Measurements from ENCODE around the gene MARK3.
"Not testable (repeated sequence)": the region's sequence is repeated elsewhere in the genome, so short reads cannot be mapped to it uniquely, and the experiment has no call there.

The MARK3 gene

DNA sequence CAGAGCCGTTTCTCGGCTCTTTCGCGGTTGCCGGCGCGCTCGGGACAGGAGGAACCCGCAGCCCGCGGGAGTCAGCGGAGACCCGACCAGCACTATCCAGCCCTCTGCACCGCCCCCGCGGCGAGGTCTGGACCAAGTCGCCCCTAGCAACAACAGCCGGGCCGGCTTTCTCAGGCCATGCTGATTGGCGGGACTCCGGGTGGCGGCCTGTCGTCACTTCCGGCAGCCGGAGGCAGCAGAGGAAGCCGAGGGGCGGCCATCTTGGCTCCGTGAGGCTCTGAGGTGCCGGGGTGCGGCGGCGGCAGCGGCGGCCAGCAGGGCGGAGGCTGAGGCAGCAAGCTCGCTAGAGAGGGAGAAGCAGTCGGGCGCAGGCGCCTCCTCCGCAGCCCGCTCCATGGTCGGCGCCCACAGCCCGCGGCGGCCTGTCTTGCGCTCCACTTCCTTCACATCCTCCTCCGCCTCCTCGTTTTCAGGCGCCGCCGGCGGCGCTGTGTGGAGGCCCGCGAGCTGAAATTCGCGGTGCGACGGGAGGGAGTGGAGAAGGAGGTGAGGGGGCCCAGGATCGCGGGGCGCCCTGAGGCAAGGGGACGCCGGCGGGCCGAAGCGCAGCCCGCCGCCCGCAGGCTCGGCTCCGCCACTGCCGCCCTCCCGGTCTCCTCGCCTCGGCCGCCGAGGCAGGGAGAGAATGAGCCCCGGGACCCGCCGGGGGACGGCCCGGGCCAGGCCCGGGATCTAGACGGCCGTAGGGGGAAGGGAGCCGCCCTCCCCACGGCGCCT lies at the start of gene MARK3:
Gene MARK3 (plus strand): TSS at position 264 of the 777 bp plus-strand sequence. CDS start 615 bp downstream, outside the sequence.
- peak; percentile 95 to 96 for DNase-seq (ENCODE audit: low read depth in 2 of 2)

DNA sequence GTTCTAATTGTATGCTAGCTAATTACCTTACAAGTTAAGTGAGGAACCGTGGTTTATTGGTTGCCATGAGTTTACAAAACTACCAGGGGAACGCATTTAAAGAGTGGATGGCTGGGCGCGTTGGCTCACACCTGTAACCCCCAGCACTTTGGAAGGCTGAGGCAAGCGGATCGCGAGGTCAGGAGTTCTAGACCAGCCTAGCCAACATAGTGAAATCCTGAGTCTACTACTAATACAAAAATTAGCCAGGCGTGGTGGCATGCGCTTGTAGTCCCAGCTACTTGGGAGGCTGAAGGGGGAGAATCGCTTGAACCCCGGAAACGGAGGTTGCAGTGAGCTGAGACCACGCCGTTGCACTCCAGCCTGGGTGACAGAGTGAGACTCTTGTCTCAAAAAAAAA lies 49.0 kb upstream of the MARK3 start:
- DNase-seq (ENCODE audit: low read depth in 2 of 2): no peak

DNA sequence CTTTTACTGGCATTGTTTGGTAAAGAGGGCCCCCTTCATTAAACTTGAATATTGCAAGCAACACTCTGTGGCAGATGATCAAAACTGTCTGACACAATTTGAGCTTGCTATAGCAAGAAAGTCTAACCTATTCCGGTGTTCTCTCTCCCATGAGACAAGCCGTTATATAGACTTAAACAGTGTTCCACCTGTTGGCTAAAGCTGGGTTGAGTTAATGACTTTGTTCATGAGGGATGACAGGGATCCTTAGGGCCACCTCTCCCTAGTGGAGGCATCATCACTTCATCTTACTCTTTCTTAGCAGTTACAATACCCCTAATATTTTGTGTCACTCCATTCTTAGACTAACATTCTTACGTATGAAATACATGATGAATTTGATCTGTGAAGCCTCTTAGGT lies 47.4 kb upstream of the MARK3 start:
- DNase-seq (ENCODE audit: low read depth in 2 of 2): no peak

DNA sequence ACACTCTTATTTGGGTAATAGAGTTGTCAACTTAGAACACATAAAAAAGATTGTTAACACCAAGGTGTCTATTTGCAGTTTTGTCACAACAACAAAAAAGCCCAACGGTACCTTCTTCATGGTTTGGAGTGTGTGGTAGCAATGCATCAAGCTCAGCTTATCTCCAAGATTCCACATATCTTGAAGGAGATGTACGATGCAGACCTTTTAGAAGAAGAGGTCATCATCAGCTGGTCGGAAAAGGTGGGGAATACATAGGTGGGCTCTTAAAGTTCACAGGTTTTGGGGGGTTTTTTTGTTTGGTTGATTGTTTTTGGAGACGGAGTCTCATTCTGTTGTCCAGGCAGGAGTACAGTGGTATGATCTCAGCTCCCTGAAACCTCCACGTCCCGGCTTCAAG lies 45.7 kb upstream of the MARK3 start:
- DNase-seq (ENCODE audit: low read depth in 2 of 2): no peak

DNA sequence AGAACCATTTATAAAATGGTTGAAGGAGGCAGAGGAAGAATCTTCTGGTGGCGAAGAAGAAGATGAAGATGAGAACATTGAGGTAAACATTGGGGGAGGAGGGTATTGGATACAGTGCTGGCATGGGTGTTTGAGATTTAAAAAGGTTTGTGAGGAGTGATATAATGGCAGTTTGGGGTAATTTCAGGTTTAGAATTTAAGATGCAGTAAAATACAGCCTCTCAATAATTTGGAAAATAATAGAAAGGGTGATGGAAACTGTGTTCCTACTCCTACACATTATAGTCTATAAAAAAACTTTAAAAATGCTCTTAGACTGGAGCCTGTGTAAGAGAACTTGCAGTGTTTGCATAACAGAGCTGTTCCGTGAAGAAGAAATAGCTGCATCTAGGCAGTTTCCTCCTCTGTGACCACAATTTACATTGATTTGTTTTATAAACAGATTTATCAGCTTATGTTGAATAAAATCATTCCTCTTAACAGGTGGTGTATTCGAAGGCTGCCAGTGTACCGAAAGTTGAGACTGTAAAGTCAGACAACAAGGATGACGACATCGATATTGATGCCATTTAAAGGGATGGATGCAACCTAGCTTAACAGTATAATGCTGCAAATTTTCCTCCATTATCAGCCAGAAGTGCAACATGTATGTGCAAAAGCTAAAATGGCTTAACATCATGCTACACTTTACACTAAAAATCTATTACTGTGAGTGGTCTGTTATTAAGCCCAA lies 44.6 kb upstream of the MARK3 start:
- DNase-seq (ENCODE audit: low read depth in 2 of 2): no peak

DNA sequence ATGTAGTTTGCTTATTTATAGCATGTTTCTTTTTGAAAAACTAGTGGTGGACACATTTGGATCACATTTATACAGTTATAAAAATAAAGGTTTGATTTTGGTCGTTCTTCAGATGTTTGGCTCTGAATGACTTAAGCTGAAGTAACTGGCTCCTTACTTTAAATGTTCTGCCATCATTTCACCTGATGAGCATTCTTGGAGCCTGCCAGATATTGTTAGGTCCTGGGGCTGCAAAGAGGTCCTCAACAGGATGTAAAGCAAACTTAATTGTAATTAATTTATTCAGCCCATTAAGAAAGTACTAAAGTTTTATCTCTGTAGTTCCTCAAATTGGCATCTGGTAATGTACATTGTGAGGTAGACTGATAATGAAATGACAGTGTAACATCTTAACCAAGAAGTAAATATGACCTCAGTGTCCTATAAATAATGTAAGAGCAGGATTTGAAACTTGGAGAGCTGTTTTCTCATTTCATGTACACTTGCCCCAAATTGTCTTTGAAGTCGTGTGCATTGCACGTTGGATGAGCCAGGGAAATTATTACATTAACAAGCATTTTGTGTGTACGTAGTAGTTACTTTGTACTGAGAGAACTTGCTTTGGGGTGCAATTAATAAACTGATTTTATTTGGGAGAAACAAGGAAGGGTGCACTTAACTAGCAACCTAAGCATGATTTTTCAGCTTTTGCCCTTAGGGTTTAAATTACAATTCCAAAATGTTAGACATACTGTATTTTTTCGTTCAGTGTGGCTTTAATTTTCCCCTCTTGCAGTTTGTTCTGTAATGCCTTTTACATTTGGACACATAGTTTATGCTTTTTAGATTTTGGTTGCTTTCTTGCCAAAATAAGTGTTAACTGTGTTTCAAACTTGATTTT lies 43.7 kb upstream of the MARK3 start:
- DNase-seq (ENCODE audit: low read depth in 2 of 2): no peak

DNA sequence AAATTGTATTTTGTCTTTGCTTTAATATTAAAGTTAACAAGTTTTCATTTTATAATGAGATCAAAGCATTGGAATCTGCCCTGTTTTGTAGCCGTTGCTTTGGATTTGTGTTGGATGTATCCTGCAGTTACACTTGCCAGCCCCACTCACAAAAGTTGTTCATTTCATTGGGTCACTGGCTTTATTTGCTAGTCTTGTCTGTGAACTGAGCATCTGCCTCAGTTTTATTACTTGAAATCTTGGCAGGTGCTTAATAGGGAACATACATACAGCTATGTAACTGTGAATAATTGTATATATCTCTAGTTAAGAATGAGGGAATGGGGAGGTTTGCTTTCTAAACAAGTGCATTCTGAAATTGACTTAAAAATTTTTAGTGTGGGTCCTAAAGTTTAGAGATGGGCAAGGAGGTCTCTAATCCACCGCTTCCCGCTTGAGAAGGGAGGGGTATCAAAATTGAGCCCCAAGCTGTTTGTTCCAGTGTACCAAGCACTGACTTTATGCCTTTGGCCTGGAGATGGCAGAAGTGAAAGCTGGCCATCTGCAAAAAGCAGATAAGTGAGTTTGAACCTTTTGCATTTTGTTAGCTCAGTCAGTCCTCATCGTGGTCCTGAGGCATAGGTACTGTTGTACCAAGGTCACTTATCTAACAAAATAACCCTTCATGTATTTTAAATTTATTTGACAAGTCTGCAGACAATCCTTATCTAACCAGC lies 41.9 kb upstream of the MARK3 start:
- no peak for DNase-seq (ENCODE audit: low read depth in 2 of 2)

DNA sequence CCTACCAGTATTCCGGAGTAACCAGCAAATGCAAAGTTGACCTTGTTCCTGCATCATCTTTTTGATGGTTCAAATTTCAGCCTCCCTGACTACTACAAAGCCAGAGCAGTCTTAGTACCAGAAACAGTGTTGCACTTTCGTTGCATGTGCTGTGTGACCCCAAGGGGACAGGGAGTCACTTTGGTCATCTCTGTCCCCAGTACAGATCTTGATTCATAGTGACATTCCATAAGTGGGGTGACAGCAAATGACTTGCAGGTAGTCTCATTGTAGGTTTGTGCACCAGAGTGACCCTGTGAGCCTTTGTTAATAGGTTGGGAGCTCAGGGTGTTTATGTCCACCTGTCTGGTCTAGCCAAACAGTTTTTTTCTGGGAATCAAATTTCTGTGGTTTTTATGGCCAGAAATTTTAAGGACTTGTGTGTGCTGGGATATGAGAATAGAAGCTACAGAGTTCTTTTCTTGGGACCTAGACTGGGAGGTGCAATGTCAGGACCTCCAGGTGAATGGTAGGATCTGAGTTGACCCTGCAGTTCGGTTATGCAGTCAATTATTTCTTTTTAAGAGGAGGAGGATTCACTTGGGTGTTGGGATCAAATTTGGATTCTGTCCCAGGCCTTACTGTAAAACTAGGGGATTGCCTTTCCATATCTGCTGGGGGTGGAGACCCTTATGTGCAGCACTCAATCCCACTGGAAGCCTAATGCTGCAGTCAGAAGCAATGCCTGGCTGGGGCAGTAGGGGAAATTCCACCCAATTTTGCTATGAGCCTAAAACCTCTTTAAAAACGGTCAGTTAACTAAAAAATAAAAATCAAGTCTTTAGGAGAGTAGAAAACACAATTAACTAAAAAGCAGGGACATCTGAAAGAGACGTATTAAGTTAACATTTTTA lies 41.1 kb upstream of the MARK3 start:
- DNase-seq (ENCODE audit: low read depth in 2 of 2): no peak

DNA sequence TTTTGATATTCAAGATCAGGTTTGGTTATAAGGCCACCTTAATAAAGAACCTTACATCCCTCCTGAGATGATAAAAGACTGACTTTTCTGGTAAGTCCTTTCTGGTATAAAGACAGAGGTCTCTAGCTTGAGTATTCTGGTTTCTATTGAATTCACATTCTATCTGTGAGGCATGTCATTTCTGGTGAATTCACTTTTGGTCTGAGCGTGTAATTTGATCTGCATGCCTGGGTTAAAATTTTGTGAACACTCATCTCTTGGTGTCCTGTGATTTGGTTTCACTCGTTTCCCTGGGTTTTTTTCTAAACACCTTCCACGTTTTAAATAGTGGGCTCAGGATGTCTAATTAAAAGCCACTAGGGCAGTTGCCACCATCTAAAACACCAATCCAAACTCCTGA lies 38.9 kb upstream of the MARK3 start:
- DNase-seq (ENCODE audit: low read depth in 2 of 2): no peak

DNA sequence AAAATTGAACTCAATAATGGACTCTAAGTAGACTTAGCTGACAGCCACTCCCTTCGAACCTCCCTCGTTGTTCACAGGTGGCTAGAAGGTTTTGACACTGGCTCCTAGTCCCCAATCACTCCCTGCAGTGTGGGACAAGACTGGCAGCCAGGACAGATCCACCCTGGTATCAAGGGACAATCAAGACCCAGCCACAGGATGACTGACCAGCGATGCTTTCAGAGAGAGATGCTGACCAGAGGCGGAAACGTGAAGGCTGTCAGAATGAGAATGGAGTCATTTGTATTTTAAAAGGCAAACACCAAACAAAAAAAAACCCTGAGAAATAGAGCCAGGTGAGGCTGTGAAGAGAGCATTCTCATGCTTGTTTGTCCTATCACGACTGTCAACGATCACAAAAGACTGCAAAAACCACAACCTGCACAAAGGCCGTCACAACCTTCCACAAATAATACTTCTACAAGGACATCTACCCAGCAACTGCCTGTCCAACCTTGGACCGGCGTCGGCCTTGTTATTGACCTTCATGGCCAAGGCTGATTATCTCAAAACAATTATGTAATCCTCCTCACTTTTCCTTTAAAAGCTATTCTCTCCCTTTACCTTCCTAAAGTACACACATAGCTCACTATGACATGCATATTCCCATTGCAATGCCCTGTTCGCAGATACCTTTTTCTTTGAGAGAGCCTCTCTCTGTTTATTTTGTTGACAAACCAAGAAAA lies 38.0 kb upstream of the MARK3 start:
- DNase-seq (ENCODE audit: low read depth in 2 of 2): no peak

DNA sequence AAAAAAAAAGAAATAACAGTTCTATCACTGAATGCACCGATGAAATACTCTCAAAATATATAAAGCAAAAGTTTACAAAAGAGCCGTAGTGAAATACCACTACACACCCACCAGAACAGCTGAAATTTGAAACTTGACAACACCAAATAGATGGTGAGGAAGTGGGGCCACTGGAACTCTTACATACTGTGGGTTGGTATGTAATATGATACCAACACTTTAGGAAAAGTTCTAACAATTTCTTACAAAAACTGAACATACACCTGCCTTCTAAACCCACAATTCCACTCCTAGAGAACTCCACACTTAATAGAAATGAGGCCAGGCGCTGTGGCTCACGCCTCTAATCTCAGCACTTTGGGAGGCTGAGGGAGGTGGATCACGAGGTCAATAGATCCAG lies 37.1 kb upstream of the MARK3 start:
- no peak for DNase-seq (ENCODE audit: low read depth in 2 of 2)

DNA sequence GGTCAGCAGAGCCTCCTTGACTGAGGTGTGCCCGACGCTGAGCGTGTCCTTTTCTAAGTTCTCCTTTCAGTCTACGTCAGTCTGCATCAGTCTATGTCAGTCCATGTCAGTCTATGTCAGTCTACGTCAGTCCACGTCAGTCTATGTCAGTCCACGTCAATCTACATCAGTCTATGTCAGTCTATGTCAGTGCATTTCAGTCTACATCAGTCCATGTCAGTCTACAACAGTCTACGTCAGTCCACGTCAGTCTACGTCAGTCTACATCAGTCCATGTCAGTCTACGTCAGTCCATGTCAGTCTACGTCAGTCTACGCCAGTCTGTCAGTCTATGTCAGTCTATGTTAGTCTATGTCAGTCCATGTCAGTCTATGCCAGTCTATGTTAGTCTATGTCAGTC lies 35.2 kb upstream of the MARK3 start:
- no peak for DNase-seq (ENCODE audit: low read depth in 2 of 2)

DNA sequence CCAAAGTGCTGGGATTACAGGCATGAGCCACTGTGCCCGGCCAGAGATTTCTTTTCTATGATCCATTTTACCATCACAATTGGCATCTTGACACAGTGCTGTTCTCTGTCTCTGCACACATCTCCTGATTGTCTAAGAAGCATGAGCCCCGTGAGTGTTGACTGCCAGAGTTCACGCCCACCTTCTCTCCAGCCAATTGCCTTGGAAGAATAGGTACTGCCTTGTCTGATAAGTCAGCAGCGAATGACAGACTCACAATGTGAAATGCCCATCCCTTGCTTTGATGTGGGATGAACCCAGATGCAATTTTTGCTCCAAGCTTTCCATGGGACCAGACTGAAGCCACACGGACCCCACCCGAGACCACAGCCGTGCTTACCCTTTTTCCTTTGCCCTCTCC lies 31.9 kb upstream of the MARK3 start:
- DNase-seq (ENCODE audit: low read depth in 2 of 2): no peak

DNA sequence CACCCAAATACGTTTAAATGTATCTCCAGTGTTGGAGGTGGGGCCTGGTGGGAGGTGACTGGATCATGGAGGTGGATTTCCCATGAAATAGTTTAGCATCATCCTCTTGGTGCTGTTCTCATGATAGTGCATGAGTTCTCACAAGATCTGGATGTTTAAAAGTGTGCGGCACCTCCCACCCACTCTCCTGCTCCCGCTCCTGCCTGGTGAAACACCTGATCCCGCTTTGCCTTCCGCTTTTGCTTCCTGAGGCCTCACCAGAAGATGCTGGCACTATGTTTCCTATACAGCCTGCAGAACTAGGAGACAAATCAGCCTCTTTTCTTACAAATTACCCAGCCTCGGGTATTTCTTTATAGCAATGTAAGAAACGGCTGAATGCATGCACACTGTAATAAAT lies 31.1 kb upstream of the MARK3 start:
- DNase-seq (ENCODE audit: low read depth in 2 of 2): no peak

DNA sequence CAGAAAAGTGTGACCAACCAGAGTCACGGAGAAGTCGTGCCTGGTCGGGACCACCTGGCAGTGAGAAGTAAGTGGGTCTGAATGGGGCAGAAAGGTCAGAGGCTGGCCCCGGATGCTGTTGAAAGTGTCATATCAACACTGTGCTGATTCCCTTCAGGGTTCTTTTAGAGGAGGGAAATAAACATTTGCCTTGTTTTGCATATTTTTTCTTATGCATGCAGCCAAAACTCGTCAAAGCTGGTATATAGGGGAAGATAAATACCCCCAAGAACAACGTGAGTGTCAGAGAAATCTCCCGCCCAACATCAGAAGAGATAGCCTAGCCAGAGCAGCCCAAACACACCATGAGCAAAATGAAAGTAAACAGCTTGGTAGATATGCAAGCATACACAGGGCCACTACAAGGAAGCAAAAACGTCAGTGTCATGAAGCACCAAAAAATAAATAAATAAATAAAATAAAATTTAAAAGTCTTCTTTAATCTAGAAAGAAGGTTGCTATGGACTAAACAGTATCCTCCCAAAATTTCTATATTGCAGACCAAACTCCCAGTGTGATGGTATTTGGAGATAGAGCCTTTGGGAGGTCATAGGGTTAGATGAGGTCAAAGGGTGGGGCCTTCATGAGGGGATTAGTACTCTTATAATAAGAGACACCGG lies 29.1 kb upstream of the MARK3 start:
- DNase-seq (ENCODE audit: low read depth in 2 of 2): no peak

DNA sequence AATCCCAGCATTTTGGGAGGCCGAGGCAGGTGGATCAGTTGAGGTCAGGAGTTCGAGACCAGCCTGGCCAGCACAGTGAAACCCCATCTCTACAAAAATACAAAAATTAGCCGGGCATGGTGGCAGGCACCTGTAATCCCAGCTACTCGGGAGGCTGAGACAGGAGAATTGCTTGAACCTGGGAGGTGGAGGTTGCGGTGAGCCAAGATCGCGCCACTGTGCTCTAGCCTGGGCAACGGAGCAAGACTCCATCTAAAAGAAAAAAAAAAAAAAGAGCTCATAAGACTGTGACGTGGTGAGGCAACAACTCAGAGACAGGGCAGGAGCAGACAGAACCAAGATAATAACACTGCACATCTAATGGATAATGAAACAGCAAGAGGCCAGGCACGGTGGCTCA lies 27.7 kb upstream of the MARK3 start:
- not testable (repeated sequence) for DNase-seq (ENCODE audit: low read depth in 2 of 2)

DNA sequence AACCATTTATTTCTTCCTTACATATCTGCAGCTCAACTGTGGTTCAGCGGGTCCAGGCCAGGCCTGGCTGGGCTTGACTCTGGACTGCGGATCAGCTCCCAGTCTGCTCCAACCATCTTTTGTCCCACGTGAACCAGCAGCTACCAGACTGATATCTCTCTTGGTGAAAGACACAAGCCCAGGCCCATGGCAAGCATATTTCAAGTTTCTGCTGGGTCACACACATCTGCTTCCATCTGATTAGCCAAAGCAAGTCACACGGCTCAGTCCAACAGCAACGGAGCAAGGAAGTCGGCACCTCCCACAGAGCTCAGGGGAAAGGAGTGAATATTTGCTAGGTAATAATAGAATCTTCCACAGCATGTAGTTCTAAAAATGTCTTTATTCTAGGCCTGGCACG lies 24.7 kb upstream of the MARK3 start:
- DNase-seq (ENCODE audit: low read depth in 2 of 2): no peak

DNA sequence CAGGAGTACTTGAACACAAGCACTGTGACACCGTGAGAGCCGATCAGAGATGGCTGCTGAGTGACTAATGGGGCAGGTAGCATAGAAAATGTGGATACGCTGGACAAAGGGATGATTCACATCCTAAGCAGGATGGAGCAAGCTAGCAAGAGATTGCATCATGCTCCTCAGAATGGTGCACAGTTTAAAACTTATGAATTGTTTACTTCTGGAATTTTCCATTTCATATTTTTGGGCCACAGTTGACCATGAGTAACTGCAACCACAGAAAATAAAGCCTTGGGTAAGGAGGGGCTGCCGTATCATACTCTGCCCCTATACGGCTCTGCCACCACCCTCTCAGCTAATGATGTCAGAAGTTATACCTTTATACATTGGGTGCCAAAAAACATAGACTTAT lies 23.3 kb upstream of the MARK3 start:
- no peak for DNase-seq (ENCODE audit: low read depth in 2 of 2)

DNA sequence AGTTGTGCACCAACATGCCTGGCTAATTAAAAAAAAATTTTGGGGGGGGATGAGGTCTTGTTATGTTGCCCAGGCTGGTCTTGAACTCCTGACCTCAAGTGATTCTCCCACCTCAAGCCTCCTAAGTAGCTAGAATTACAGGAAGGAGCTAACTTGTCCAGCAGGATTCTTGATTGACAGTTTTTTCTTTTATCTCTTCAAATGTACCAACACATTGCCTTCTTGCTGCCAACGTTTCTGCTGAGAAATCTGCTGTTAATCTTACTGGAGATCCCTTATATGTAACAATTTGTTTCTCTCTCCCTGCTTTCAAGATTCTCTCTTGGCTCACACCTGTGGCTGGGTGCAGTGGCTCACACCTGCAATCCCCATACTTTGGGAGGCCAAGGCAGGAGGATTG lies 22.4 kb upstream of the MARK3 start:
- DNase-seq (ENCODE audit: low read depth in 2 of 2): no peak

DNA sequence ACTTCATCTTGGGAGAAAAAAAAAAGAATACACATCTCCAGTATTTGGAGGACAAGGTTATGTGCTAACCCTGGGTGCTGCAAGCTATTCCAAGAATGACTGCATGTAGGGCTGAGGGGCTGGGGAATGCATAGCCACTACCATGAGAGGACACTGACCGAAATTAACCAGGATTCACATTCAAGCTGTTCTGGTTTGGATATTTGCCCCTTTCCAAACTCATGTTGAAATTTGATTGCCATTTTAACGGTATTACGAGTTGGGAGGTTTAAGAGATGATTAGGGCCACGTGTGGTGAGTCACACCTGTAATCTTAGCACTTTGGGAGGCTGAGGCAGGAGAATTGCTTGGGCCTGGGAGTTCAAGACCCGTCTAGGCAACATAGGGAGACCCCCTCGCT lies 18.5 kb upstream of the MARK3 start:
- no peak for DNase-seq (ENCODE audit: low read depth in 2 of 2)
